H1 (cell line): Measurements from ENCODE around the gene TFDP1. TPM values are rescaled to one million over a fixed set of nuclear protein-coding genes. Genes with fewer than 3 reads are reported as not detected.

Source experiments
- EGR1 ChIP-seq: IDR thresholded peaks from 2 replicates; pipeline ENCODE4 v1.6.1; 2011; ENCODE audit warnings: low read depth, low read length, borderline replicate concordance
- KDM5A ChIP-seq: fragments of 200-600 bp; IDR thresholded peaks from 2 replicates; pipeline ENCODE4 v1.7.1; 2012; ENCODE audit warnings: mild to moderate bottlenecking, low read length, inconsistent platforms, mixed read lengths
- NRF1 ChIP-seq: IDR thresholded peaks from 2 replicates; pipeline ENCODE4 v1.6.1; 2011; ENCODE audit warnings: mild to moderate bottlenecking, low read depth, low read length, improper control_type of control experiment
- PHF8 ChIP-seq: fragments of 200-600 bp; sonication (generic); conservative IDR thresholded peaks from 2 replicates; pipeline ENCODE4 v1.7.1; 2012; ENCODE audit warnings: low read depth, mild to moderate bottlenecking, inconsistent platforms, low read length, moderate library complexity
- POLR2AphosphoS5 ChIP-seq: IDR thresholded peaks from 2 replicates; pipeline ENCODE4 v1.6.1; 2011; ENCODE audit warnings: low read depth, low read length
- polyA plus RNA-seq, 7 experiments: library from polyadenylated mRNA; depleted of rRNA in 3 of 7; stranded (reverse) in 5 of 7; unstranded in 2 of 7; fragments of >200 nt in 5 of 7; fragments of 200-250 nt in 2 of 7; gene quantifications; 1 replicate in 5 of 7; 2 replicates in 1 of 7; 4 replicates in 1 of 7; pipeline versions ENCODE4 v1.2.1 to v1.2.3, GENCODE V29; 2011 to 2013; ENCODE audit warnings: missing spikeins in 2 of 7, mixed read lengths in 2 of 7
- total RNA-seq: library from RNA; stranded (reverse); fragmentation: NEBNext Ultra II Directional; extraction: Animal tissue kit (Norgen Biotek cat#: 25700); gene quantifications from 2 replicates; pipeline ENCODE4 v1.2.1, GENCODE V29; 2021
- TF ChIP-seq, protein P1 (sequence below): IDR thresholded peaks from 2 replicates; pipeline ENCODE4 v1.6.1; 2012; ENCODE audit warnings: low read length, inconsistent platforms

Gene TFDP1
- total and polyA plus RNA-seq, 2 of the 8 experiments (the other 6 are each of a cell fraction or from before 2014, with no cell fraction given), result 43.6 to 81.9 TPM

- TF ChIP-seq NRF1, result no peak
- TF ChIP-seq, protein P1, sequence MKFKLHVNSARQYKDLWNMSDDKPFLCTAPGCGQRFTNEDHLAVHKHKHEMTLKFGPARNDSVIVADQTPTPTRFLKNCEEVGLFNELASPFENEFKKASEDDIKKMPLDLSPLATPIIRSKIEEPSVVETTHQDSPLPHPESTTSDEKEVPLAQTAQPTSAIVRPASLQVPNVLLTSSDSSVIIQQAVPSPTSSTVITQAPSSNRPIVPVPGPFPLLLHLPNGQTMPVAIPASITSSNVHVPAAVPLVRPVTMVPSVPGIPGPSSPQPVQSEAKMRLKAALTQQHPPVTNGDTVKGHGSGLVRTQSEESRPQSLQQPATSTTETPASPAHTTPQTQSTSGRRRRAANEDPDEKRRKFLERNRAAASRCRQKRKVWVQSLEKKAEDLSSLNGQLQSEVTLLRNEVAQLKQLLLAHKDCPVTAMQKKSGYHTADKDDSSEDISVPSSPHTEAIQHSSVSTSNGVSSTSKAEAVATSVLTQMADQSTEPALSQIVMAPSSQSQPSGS, result no peak
- TF ChIP-seq POLR2AphosphoS5, result no peak
- TF ChIP-seq PHF8, result no peak
- TF ChIP-seq KDM5A, result no peak
- TF ChIP-seq EGR1, result no peak
Measured at GRCh38 chr13:113550453-113550852, 34.1 kb upstream of the TFDP1 start (continued).
